ENCODE measurements around the gene SCYL2. TPM values are rescaled to one million over a fixed set of nuclear protein-coding genes. Genes with fewer than 3 reads are reported as not detected.
"Not testable (repeated sequence)": the region's sequence is repeated elsewhere in the genome, so short reads cannot be mapped to it uniquely, and the experiment has no call there.

Gene SCYL2
- total and polyA plus RNA-seq, 9 donors: 22.2 to 33.8 (median 27.5) TPM

GRCh38 chr12:100308138-100308537 is 41.2 kb downstream of the SCYL2 start:
- H3K4me1 ChIP-seq (ENCODE audit: control insufficient read depth, insufficient read depth, low read length); H3K27ac ChIP-seq (ENCODE audit: low read length); H3K9me3 ChIP-seq (replicated peaks; ENCODE audit: control insufficient read depth, low read depth, low read length); H3K27me3 ChIP-seq (ENCODE audit: control insufficient read depth, insufficient read depth, low read length); H3K4me3 ChIP-seq (ENCODE audit: low read length); DNase-seq: not testable (repeated sequence)
- 100% methylated on average over 1 of the region's 5 CpGs for WGBS (ENCODE audit: insufficient coverage)
- H3K36me3 ChIP-seq (ENCODE audit: control insufficient read depth, insufficient read depth, low read length): peaks cover 16% of the 10 kb centered on the region

GRCh38 chr12:100311317-100311716 is 44.3 kb downstream of the SCYL2 start:
- no peaks in the 10 kb centered on the region for H3K27me3 ChIP-seq (ENCODE audit: control insufficient read depth, insufficient read depth, low read length)
- no peaks in the 10 kb centered on the region for H3K9me3 ChIP-seq (replicated peaks; ENCODE audit: control insufficient read depth, low read depth, low read length)
- H3K36me3 ChIP-seq (ENCODE audit: control insufficient read depth, insufficient read depth, low read length): peaks cover 9% of the 10 kb centered on the region
- peak; percentile 4 for DNase-seq
- H3K4me1 ChIP-seq (ENCODE audit: control insufficient read depth, insufficient read depth, low read length): no peaks in the 10 kb centered on the region
- H3K4me3 ChIP-seq (ENCODE audit: low read length): no peak overlapping the region
- no CpG with 5 or more reads among the region's 1 CpG for WGBS (ENCODE audit: insufficient coverage)
- H3K27ac ChIP-seq (ENCODE audit: low read length): peak overlapping the region; percentile 17

GRCh38 chr12:100317371-100317770 is 50.4 kb downstream of the SCYL2 start:
- no peak for DNase-seq
- H3K4me3 ChIP-seq (ENCODE audit: low read length): no peak overlapping the region
- H3K27ac ChIP-seq (ENCODE audit: low read length): no peak overlapping the region
- H3K9me3 ChIP-seq (replicated peaks; ENCODE audit: control insufficient read depth, low read depth, low read length): no peaks in the 10 kb centered on the region
- no peaks in the 10 kb centered on the region for H3K27me3 ChIP-seq (ENCODE audit: control insufficient read depth, insufficient read depth, low read length)
- no peaks in the 10 kb centered on the region for H3K4me1 ChIP-seq (ENCODE audit: control insufficient read depth, insufficient read depth, low read length)
- no CpG with 5 or more reads among the region's 2 CpGs for WGBS (ENCODE audit: insufficient coverage)
- H3K36me3 ChIP-seq (ENCODE audit: control insufficient read depth, insufficient read depth, low read length): peaks cover 18% of the 10 kb centered on the region

- no peak overlapping the region for H3K27ac ChIP-seq (ENCODE audit: low read length)
- no peak for DNase-seq
- H3K9me3 ChIP-seq (replicated peaks; ENCODE audit: control insufficient read depth, low read depth, low read length): no peaks in the 10 kb centered on the region
- no peaks in the 10 kb centered on the region for H3K27me3 ChIP-seq (ENCODE audit: control insufficient read depth, insufficient read depth, low read length)
- H3K4me3 ChIP-seq (ENCODE audit: low read length): no peak overlapping the region
- H3K36me3 ChIP-seq (ENCODE audit: control insufficient read depth, insufficient read depth, low read length): peaks cover 5% of the 10 kb centered on the region
- no peaks in the 10 kb centered on the region for H3K4me1 ChIP-seq (ENCODE audit: control insufficient read depth, insufficient read depth, low read length)
Measured at GRCh38 chr12:100324498-100324897, 57.5 kb downstream of the SCYL2 start.

GRCh38 chr12:100326208-100326607 is 59.2 kb downstream of the SCYL2 start:
- Histone ChIP-seq H3K27me3 (ENCODE audit: control insufficient read depth, insufficient read depth, low read length) (no peaks in the 10 kb centered on the region), H3K9me3 (replicated peaks; ENCODE audit: control insufficient read depth, low read depth, low read length) (no peaks in the 10 kb centered on the region), H3K27ac (ENCODE audit: low read length) (no peak overlapping the region), H3K4me1 (ENCODE audit: control insufficient read depth, insufficient read depth, low read length) (no peaks in the 10 kb centered on the region), H3K4me3 (ENCODE audit: low read length) (no peak overlapping the region), H3K36me3 (ENCODE audit: control insufficient read depth, insufficient read depth, low read length) (peaks cover 13% of the 10 kb centered on the region)
- DNase-seq: no peak

GRCh38 chr12:100329800-100330199 is 62.8 kb downstream of the SCYL2 start:
- Histone ChIP-seq H3K4me1 (ENCODE audit: control insufficient read depth, insufficient read depth, low read length) (no peaks in the 10 kb centered on the region), H3K9me3 (replicated peaks; ENCODE audit: control insufficient read depth, low read depth, low read length) (no peaks in the 10 kb centered on the region), H3K27me3 (ENCODE audit: control insufficient read depth, insufficient read depth, low read length) (no peaks in the 10 kb centered on the region), H3K27ac (ENCODE audit: low read length) (no peak overlapping the region), H3K4me3 (ENCODE audit: low read length) (no peak overlapping the region), H3K36me3 (ENCODE audit: control insufficient read depth, insufficient read depth, low read length) (peaks cover 11% of the 10 kb centered on the region)
- no CpG with 5 or more reads among the region's 2 CpGs for WGBS (ENCODE audit: insufficient coverage)
- DNase-seq: no peak

- Histone ChIP-seq H3K9me3 (replicated peaks; ENCODE audit: control insufficient read depth, low read depth, low read length) (no peaks in the 10 kb centered on the region), H3K4me1 (ENCODE audit: control insufficient read depth, insufficient read depth, low read length) (no peaks in the 10 kb centered on the region), H3K27me3 (ENCODE audit: control insufficient read depth, insufficient read depth, low read length) (no peaks in the 10 kb centered on the region), H3K36me3 (ENCODE audit: control insufficient read depth, insufficient read depth, low read length) (peaks cover 17% of the 10 kb centered on the region), H3K27ac (ENCODE audit: low read length) (no peak overlapping the region), H3K4me3 (ENCODE audit: low read length) (no peak overlapping the region)
- DNase-seq: peak; percentile 3
- 83% methylated on average over 1 of the region's 1 CpG for WGBS (ENCODE audit: insufficient coverage)
Measured at GRCh38 chr12:100331871-100332270, 64.9 kb downstream of the SCYL2 start.

GRCh38 chr12:100332852-100333251 is 65.9 kb downstream of the SCYL2 start:
- H3K27ac ChIP-seq (ENCODE audit: low read length): no peak overlapping the region
- WGBS (ENCODE audit: insufficient coverage): no CpG with 5 or more reads among the region's 2 CpGs
- no peaks in the 10 kb centered on the region for H3K27me3 ChIP-seq (ENCODE audit: control insufficient read depth, insufficient read depth, low read length)
- DNase-seq: no peak
- H3K9me3 ChIP-seq (replicated peaks; ENCODE audit: control insufficient read depth, low read depth, low read length): no peaks in the 10 kb centered on the region
- H3K36me3 ChIP-seq (ENCODE audit: control insufficient read depth, insufficient read depth, low read length): peaks cover 19% of the 10 kb centered on the region
- no peaks in the 10 kb centered on the region for H3K4me1 ChIP-seq (ENCODE audit: control insufficient read depth, insufficient read depth, low read length)
- H3K4me3 ChIP-seq (ENCODE audit: low read length): no peak overlapping the region

GRCh38 chr12:100337299-100337698 is 70.3 kb downstream of the SCYL2 start:
- Histone ChIP-seq H3K4me3 (ENCODE audit: low read length) (no peak overlapping the region), H3K27me3 (ENCODE audit: control insufficient read depth, insufficient read depth, low read length) (no peaks in the 10 kb centered on the region), H3K36me3 (ENCODE audit: control insufficient read depth, insufficient read depth, low read length) (peaks cover 12% of the 10 kb centered on the region), H3K9me3 (replicated peaks; ENCODE audit: control insufficient read depth, low read depth, low read length) (no peaks in the 10 kb centered on the region), H3K27ac (ENCODE audit: low read length) (no peak overlapping the region), H3K4me1 (ENCODE audit: control insufficient read depth, insufficient read depth, low read length) (no peaks in the 10 kb centered on the region)
- no CpG with 5 or more reads among the region's 3 CpGs for WGBS (ENCODE audit: insufficient coverage)
- DNase-seq: no peak

- no peaks in the 10 kb centered on the region for H3K4me1 ChIP-seq (ENCODE audit: control insufficient read depth, insufficient read depth, low read length)
- H3K36me3 ChIP-seq (ENCODE audit: control insufficient read depth, insufficient read depth, low read length): peaks cover 12% of the 10 kb centered on the region
Measured at GRCh38 chr12:100337727-100338126, 70.8 kb downstream of the SCYL2 start.

GRCh38 chr12:100339071-100339470 is 72.1 kb downstream of the SCYL2 start:
- no peaks in the 10 kb centered on the region for H3K27me3 ChIP-seq (ENCODE audit: control insufficient read depth, insufficient read depth, low read length)
- H3K36me3 ChIP-seq (ENCODE audit: control insufficient read depth, insufficient read depth, low read length): peaks cover 12% of the 10 kb centered on the region
- DNase-seq: no peak

More at GRCh38 chr12:100337727-100338126, 70.8 kb downstream of the SCYL2 start:
- no peaks in the 10 kb centered on the region for H3K9me3 ChIP-seq (replicated peaks; ENCODE audit: control insufficient read depth, low read depth, low read length)
- no peak for DNase-seq
- H3K27me3 ChIP-seq (ENCODE audit: control insufficient read depth, insufficient read depth, low read length): no peaks in the 10 kb centered on the region
- no peak overlapping the region for H3K4me3 ChIP-seq (ENCODE audit: low read length)
- H3K27ac ChIP-seq (ENCODE audit: low read length): no peak overlapping the region

More at GRCh38 chr12:100339071-100339470, 72.1 kb downstream of the SCYL2 start:
- no peaks in the 10 kb centered on the region for H3K4me1 ChIP-seq (ENCODE audit: control insufficient read depth, insufficient read depth, low read length)
- H3K27ac ChIP-seq (ENCODE audit: low read length): no peak overlapping the region
- no peaks in the 10 kb centered on the region for H3K9me3 ChIP-seq (replicated peaks; ENCODE audit: control insufficient read depth, low read depth, low read length)
- no peak overlapping the region for H3K4me3 ChIP-seq (ENCODE audit: low read length)
